Endothelial cell of umbilical vein (primary cell): ENCODE data around the gene CARD18. TPM values are rescaled to one million over a fixed set of nuclear protein-coding genes. Genes with fewer than 3 reads are reported as not detected.
A peak's percentile ranks its signal among the peaks of the same experiment; 100 is the strongest.

ENCODE experiments used
- BruUV-seq: library from RNA; stranded (reverse); fragments of 400-500 nt; replicated peaks from 2 replicates; lab custom pipeline; 2021; lab: Mats Ljungman, UMichigan
- CTCF ChIA-PET: fragments of 300-600, 350-600 bp; sonication (Branson Sonifier 250); formaldehyde crosslinking; loops from one replicate; lab custom pipeline; 2021; ENCODE audit warnings: antibody characterized with exemption, inconsistent platforms; lab: Charles Lee
- POLR2A ChIA-PET: fragments of 300-600, 350-600 bp; sonication (Branson Sonifier 250); formaldehyde crosslinking; loops from one replicate; lab custom pipeline; 2021; ENCODE audit warnings: antibody characterized with exemption, inconsistent platforms; lab: Charles Lee
- DNase-seq: peaks from one replicate; pipeline ENCODE4 v3.0.0-alpha.2; 2011; ENCODE audit warnings: low read depth, low spot score
- FAIRE-seq: peaks from 2 replicates; lab custom pipeline; 2011; peaks lifted over from hg19 to GRCh38; lab: Jason Lieb, UNC
- H2AFZ ChIP-seq: 2 replicates; pipeline ENCODE4 v1.6.0; 2012; ENCODE audit warnings: low read depth, low read length, control low read depth, inconsistent platforms
- H3K27ac ChIP-seq: 2 replicates; pipeline ENCODE4 v1.5.1; 2011; ENCODE audit warnings: low read depth, mild to moderate bottlenecking, control low read depth, low read length, moderate library complexity; ENCODE audit not compliant: insufficient read depth
- H3K27me3 ChIP-seq, 2 experiments: 2 replicates each; pipeline versions ENCODE4 v1.6.0 to v1.6.1; 2011; ENCODE audit warnings: low read length in 2 of 2, mixed read lengths in 1 of 2; ENCODE audit not compliant: control insufficient read depth in 2 of 2, insufficient read depth in 2 of 2
- H3K36me3 ChIP-seq, 2 experiments: 2 replicates in 1 of 2; 3 replicates in 1 of 2; pipeline ENCODE4 v1.5.1; 2011; ENCODE audit warnings: low read length in 2 of 2, mild to moderate bottlenecking in 1 of 2, moderate library complexity in 1 of 2; ENCODE audit not compliant: control insufficient read depth in 2 of 2, insufficient read depth in 2 of 2; ENCODE audit errors: extremely low read depth in 1 of 2
- H3K4me1 ChIP-seq: 3 replicates; pipeline ENCODE4 v1.5.1; 2011; ENCODE audit warnings: mild to moderate bottlenecking, low read length; ENCODE audit not compliant: control insufficient read depth, insufficient read depth; ENCODE audit errors: extremely low read depth
- H3K4me2 ChIP-seq: 2 replicates; pipeline ENCODE4 v1.6.1; 2011; ENCODE audit warnings: low read length, control low read depth, mixed read lengths; ENCODE audit not compliant: insufficient read depth
- H3K4me3 ChIP-seq, 3 experiments: fragments of 200-600 bp in 1 of 3; sonication (generic), shearing (Covaris generic) in 1 of 3; replicated peaks in 1 of 3; 2 replicates each; pipeline ENCODE4 v1.5.1; 2011 to 2016; ENCODE audit warnings: control low read depth in 3 of 3, low read length in 3 of 3, mild to moderate bottlenecking in 2 of 3, inconsistent platforms in 1 of 3, low read depth in 1 of 3, moderate library complexity in 1 of 3; ENCODE audit not compliant: insufficient read depth in 1 of 3
- H3K79me2 ChIP-seq: 2 replicates; pipeline ENCODE4 v1.6.0; 2012; ENCODE audit warnings: low read length, inconsistent platforms; ENCODE audit not compliant: control insufficient read depth, insufficient read depth
- H3K9ac ChIP-seq: replicated peaks from 2 replicates; pipeline ENCODE3; 2011; ENCODE audit warnings: low read length, control low read depth; ENCODE audit not compliant: insufficient read depth; ENCODE audit errors: extremely low read depth
- H3K9me1 ChIP-seq: replicated peaks from 3 replicates; pipeline ENCODE4 v1.6.0; 2011; ENCODE audit warnings: mild to moderate bottlenecking, low read length; ENCODE audit not compliant: control insufficient read depth, insufficient read depth; ENCODE audit errors: extremely low read depth
- H3K9me3 ChIP-seq: replicated peaks from 2 replicates; pipeline ENCODE4 v1.5.1; 2012; ENCODE audit warnings: low read length, inconsistent platforms; ENCODE audit not compliant: control insufficient read depth, insufficient read depth
- H4K20me1 ChIP-seq: replicated peaks from 2 replicates; pipeline ENCODE3; 2011; ENCODE audit warnings: mild to moderate bottlenecking, low read length; ENCODE audit not compliant: control insufficient read depth, insufficient read depth; ENCODE audit errors: extremely low read depth
- GATA2 ChIP-seq: IDR thresholded peaks from 2 replicates; pipeline ENCODE4 v1.7.0; 2011; ENCODE audit warnings: low read depth, mild to moderate bottlenecking, moderate library complexity, mixed read lengths, low read length; ENCODE audit not compliant: insufficient read length, insufficient read depth
- MYC ChIP-seq: IDR thresholded peaks from one replicate; pipeline ENCODE4 v1.6.1; 2011; ENCODE audit warnings: mild to moderate bottlenecking, low read depth, low read length
- POLR2AphosphoS5 ChIP-seq: IDR thresholded peaks from 2 replicates; pipeline ENCODE4 v1.6.1; 2012; ENCODE audit warnings: low read depth, mild to moderate bottlenecking, control low read depth, low read length, moderate library complexity; ENCODE audit not compliant: insufficient read depth
- dilution Hi-C: fragments of 300-500 bp; cut with MboI; formaldehyde crosslinking; loops from one replicate; pipeline ENCODE4 v1.15.0; 2019; ENCODE audit warnings: low sequenced_read_pairs; ENCODE audit not compliant: extremely low pct_ligation_motif_present
- intact Hi-C: fragments of 100-400 bp; cut with micrococcal nuclease; formaldehyde crosslinking; loops from one replicate; pipeline ENCODE4 v1.10.0; 2022
- polyA plus RNA-seq, 4 experiments: library from polyadenylated mRNA; depleted of rRNA in 3 of 4; stranded (reverse) in 3 of 4; unstranded in 1 of 4; fragments of >200 nt; gene quantifications; 2 replicates each; pipeline versions ENCODE4 v1.2.1 to v1.2.3, GENCODE V29; 2011 to 2012; ENCODE audit warnings: missing spikeins in 1 of 4
- total RNA-seq: library from RNA; stranded (reverse); gene quantifications from 2 replicates; pipeline ENCODE4 v1.2.3, GENCODE V29; 2021
- TF ChIP-seq, protein P1 (sequence below): IDR thresholded peaks from 2 replicates; pipeline ENCODE4 v1.6.1; 2011; ENCODE audit not compliant: insufficient read depth, insufficient read length

The CARD18 gene
- total and polyA plus RNA-seq, 2 donors (not counting 3 experiments of a cell fraction or from before 2014, with no cell fraction given), result not detected

DNA sequence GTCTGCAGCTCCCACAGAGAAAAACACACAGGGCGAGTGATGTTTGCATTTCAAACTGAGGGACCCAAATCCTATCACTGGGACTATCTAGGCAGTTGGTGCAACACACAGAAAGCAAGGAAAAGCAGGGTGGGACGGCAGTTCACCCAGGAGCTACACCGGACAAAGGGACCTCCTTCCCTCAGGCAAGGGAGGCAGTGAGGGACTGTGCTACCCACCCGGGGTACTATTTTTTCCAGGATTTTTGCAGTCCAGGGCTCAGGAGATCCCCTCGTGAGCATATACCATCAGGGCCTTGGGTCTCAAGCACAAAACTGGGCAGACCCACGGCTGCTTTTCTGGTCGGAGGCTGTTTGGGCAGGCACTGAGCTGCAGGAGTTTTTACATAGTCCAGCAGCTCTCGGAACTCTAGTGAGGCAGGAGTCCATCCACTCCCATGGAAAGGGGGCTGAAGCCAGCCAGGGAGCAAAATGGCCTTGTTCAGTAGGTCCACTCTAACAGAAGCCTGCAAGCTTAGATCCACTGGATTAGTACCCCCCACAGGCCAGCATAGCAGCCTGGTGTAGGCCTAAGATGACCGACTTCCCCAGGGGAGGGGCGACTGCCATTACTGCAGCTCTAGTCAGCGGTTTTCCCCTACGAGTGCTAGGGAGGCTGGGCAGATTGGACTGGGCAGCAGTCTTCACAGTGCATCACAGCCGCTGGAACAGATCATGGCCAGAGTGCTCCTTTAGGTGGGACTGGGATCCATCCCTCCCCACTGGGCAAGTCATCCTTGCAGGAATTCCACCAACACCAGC, 28.2 kb downstream of the CARD18 start:
- no peaks in the 10 kb centered on the region for H4K20me1 ChIP-seq
- H3K4me1 ChIP-seq, result peaks cover 17% of the 10 kb centered on the region
- dilution Hi-C loops, result no loop called here
- H3K27ac ChIP-seq, result peak overlapping the region; percentile 81
- BruUV-seq, result no TSS peak
- no peaks in the 10 kb centered on the region for H3K27me3 ChIP-seq
- no peaks in the 10 kb centered on the region for H3K9me1 ChIP-seq
- no peak overlapping the region for H3K4me3 ChIP-seq
- H3K79me2 ChIP-seq, result no peaks in the 10 kb centered on the region
- DNase-seq, result no peak
- H3K9ac ChIP-seq, result peak overlapping the region; percentile 9
- ChIA-PET POLR2A (interaction anchor here (0.8 kb wide), 1 partner anchor 24 kb away, joined by 3 read pairs; no protein-coding TSS in a partner anchor), CTCF (no interaction called here)
- H3K4me2 ChIP-seq, result peak overlapping the region; percentile 74
- FAIRE-seq, result no peak
- H3K9me3 ChIP-seq, result no peaks in the 10 kb centered on the region
- intact Hi-C loops, result loop anchor here (5.0 kb wide), 1 partner anchor 51 kb away; no protein-coding TSS in a partner anchor
- peak overlapping the region; percentile 96 for H2AFZ ChIP-seq
- H3K36me3 ChIP-seq, result no peaks in the 10 kb centered on the region
- TF ChIP-seq MYC (no peak), POLR2AphosphoS5 (no peak), GATA2 (no peak)
- TF ChIP-seq, protein P1, sequence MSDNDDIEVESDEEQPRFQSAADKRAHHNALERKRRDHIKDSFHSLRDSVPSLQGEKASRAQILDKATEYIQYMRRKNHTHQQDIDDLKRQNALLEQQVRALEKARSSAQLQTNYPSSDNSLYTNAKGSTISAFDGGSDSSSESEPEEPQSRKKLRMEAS, result no peak

DNA sequence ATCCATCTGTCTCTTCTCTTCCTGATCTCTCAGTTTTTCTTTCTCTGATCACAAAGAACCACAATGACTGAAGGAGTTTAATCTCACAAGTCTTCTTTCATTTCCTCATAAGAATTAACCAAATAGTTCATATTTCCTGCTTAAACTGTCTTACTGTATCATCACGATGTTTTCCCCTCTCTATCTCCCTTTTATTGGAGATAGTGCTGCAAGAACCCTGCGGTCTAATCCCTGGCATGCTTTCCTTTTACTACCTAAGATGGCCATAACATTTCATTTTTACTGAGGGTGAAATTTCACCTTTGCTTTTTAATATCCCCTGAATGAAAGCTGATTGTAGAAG, 28.9 kb downstream of the CARD18 start:
- dilution Hi-C loops, result no loop called here
- peaks cover 17% of the 10 kb centered on the region for H3K4me1 ChIP-seq
- ChIA-PET POLR2A (no interaction called here), CTCF (no interaction called here)
- H3K36me3 ChIP-seq, result no peaks in the 10 kb centered on the region
- DNase-seq (no peak), FAIRE-seq (no peak)
- BruUV-seq, result TSS peak; percentile 85
- H3K9ac ChIP-seq, result peak overlapping the region; percentile 69
- intact Hi-C loops, result loop anchor here (1.0 to 5.0 kb wide), 3 partner anchors 52 to 134 kb away; no protein-coding TSS in a partner anchor
- no peaks in the 10 kb centered on the region for H4K20me1 ChIP-seq
- peak overlapping the region; percentile 81 for H3K27ac ChIP-seq
- no peak overlapping the region for H3K4me3 ChIP-seq
- peak overlapping the region; percentile 74 for H3K4me2 ChIP-seq
- H2AFZ ChIP-seq, result peak overlapping the region; percentile 96
- no peaks in the 10 kb centered on the region for H3K79me2 ChIP-seq
- no peaks in the 10 kb centered on the region for H3K9me1 ChIP-seq
- no peak for TF ChIP-seq GATA2
- no peaks in the 10 kb centered on the region for H3K9me3 ChIP-seq
- no peaks in the 10 kb centered on the region for H3K27me3 ChIP-seq
